Peyer's patch (tissue), 4 donors: ENCODE results near the gene FLT3.

Source experiments
- CTCF ChIP-seq, 6 experiments: fragments of 450-650 bp in 4 of 6; fragments of 200-600 bp in 2 of 6; sonication (generic) in 1 of 6; IDR thresholded peaks; one replicate each; pipeline ENCODE4 v1.5.1; 2017 to 2019; ENCODE audit warnings: antibody characterized with exemption in 6 of 6, mild to moderate bottlenecking in 3 of 6, moderate library complexity in 1 of 6
- POLR2A ChIP-seq, 2 donors: fragments of 450-650 bp; IDR thresholded peaks; one replicate each; pipeline ENCODE4 v1.5.1; 2017; ENCODE audit warnings: antibody characterized with exemption in 2 of 2, mild to moderate bottlenecking in 2 of 2, moderate library complexity in 2 of 2

GRCh38 chr13:28000567-28000966 is 99.8 kb downstream of the FLT3 start:
- TF ChIP-seq CTCF (IDR thresholded peaks at IDR 0.05) = no peak
- TF ChIP-seq POLR2A (IDR thresholded peaks at IDR 0.05) = no peak
